Measurements from ENCODE around the gene ACOX1. TPM values are rescaled to one million over a fixed set of nuclear protein-coding genes. Genes with fewer than 3 reads are reported as not detected.

The ACOX1 gene
- total and polyA plus RNA-seq, 2 donors (not counting 1 experiment from before 2014, with no cell fraction given): 6.6 to 31.2 TPM

DNA sequence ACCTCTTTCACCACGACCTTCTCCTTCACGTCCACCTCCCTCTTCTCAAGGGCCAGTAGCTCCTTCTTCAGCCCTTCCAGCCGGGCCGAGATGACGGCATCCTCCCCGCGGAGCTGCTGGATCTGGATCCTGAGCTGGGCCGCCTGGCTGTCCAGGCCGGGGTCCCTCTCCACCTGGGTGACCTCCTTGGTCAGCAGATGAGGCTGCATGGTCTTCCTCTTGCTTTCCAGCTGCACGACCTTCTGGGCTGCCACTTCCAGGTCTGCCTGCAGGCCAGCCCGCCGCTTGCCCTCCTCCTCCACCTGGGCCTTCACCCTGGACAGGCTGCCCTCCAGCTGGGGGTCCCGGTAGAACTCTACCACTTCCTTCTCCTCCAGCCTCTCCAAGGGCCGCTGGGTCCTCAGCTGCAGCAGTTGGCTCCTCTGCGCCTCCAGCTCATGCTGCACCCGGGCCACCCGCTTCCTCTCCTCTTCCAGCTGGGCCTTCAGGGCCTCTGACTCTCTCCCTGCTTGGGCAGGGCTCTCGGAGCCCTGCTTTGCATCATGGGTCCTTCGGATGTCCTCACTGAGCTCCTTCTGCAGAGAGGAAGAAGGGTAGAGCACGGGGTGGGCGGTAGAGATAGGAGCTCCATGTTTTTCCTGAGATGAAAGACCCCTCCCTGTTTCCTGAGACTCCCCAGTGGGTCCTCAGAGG lies 31.1 kb upstream of the ACOX1 start:
- Histone ChIP-seq H3K79me2 (ENCODE audit: control insufficient read depth, insufficient read depth, low read length) (no peaks in the 10 kb centered on the region), H3K36me3 (replicated peaks in 1 of 2; ENCODE audit: control extremely low read depth in 1 of 2, control insufficient read depth in 1 of 2, extremely low read depth in 1 of 2, insufficient read depth in 2 of 2, low read length in 1 of 2) (no peaks in the 10 kb centered on the region), H3K9ac (ENCODE audit: low read length) (no peak overlapping the region), H3K4me3 (ENCODE audit: control extremely low read depth in 1 of 5, extremely low read depth in 1 of 5, insufficient read depth in 1 of 5, low read depth in 2 of 5, low read length in 4 of 5) (no peak overlapping the region), H2AFZ (ENCODE audit: insufficient read depth, low read depth, low read length, poor library complexity, severe bottlenecking) (no peak overlapping the region), H3K27me3 (replicated peaks in 1 of 4; ENCODE audit: control extremely low read depth in 1 of 4, control insufficient read depth in 3 of 4, insufficient read depth in 4 of 4, low read length in 3 of 4) (peaks cover 0 to 7% (median 2%) of the 10 kb centered on the region in 4 experiments), H3K27ac (ENCODE audit: low read length in 2 of 2) (no peak overlapping the region), H3K9me3 (ENCODE audit: control extremely low read depth in 1 of 3, control insufficient read depth in 2 of 3, insufficient read depth in 1 of 3, low read length in 2 of 3) (no peaks in the 10 kb centered on the region), H4K20me1 (ENCODE audit: control insufficient read depth, insufficient read depth, low read length, poor library complexity, severe bottlenecking) (no peaks in the 10 kb centered on the region), H3K4me1 (ENCODE audit: control insufficient read depth in 2 of 2, insufficient read depth in 2 of 2, low read length in 2 of 2) (peaks cover 0 to 10% of the 10 kb centered on the region in 2 donors), H3K4me2 (replicated peaks; ENCODE audit: low read depth, low read length, poor library complexity, severe bottlenecking) (no peak overlapping the region)
- ChIA-PET POLR2A (no interaction called here), CTCF (interaction anchor here (0.7 to 5.5 kb wide), 8 partner anchors 8 to 264 kb away, joined by 3 to 35 read pairs (median 4); partner anchors contain the start of genes CDK3, FOXJ1 and MRPL38)
- Mint-ChIP-seq H3K27ac (no peak overlapping the region), H3K27me3 (no peaks in the 10 kb centered on the region), H3K4me1 (no peaks in the 10 kb centered on the region), H3K9me3 (ENCODE audit: insufficient read depth) (no peaks in the 10 kb centered on the region), H3K4me3 (no peak overlapping the region)
- WGBS (ENCODE audit: insufficient coverage): 82% methylated on average over 21 of the region's 21 CpGs
- DNase-seq (no peak), ATAC-seq (ENCODE audit: low read depth) (no peak)
- TF ChIP-seq EZH2 (IDR thresholded peaks at IDR 0.05; ENCODE audit: borderline replicate concordance, insufficient read depth, low read depth, low read length, poor library complexity, severe bottlenecking) (no peak), CTCF (IDR thresholded peaks at IDR 0.05) (no peak)
- intact Hi-C loops (cut with micrococcal nuclease): loop anchor here (10.0 kb wide), 2 partner anchors 165 to 255 kb away; partner anchors contain the start of gene UNC13D

GRCh38 chr17:76009447-76009846 lies 30.5 kb upstream of the ACOX1 start:
- Mint-ChIP-seq H3K9me3 (ENCODE audit: insufficient read depth) (no peaks in the 10 kb centered on the region), H3K4me1 (no peaks in the 10 kb centered on the region), H3K4me3 (no peak overlapping the region), H3K27ac (no peak overlapping the region), H3K27me3 (no peaks in the 10 kb centered on the region)
- intact Hi-C loops (cut with micrococcal nuclease): loop anchor here (10.0 kb wide), 2 partner anchors 165 to 255 kb away; partner anchors contain the start of gene UNC13D
- no peaks in the 10 kb centered on the region for H3K79me2 ChIP-seq (ENCODE audit: control insufficient read depth, insufficient read depth, low read length)
- no peak overlapping the region for H3K4me3 ChIP-seq (ENCODE audit: control extremely low read depth in 1 of 5, extremely low read depth in 1 of 5, insufficient read depth in 1 of 5, low read depth in 2 of 5, low read length in 4 of 5)
- TF ChIP-seq EZH2 (IDR thresholded peaks at IDR 0.05; ENCODE audit: borderline replicate concordance, insufficient read depth, low read depth, low read length, poor library complexity, severe bottlenecking): no peak
- TF ChIP-seq CTCF (IDR thresholded peaks at IDR 0.05): no peak
- no peak overlapping the region for H2AFZ ChIP-seq (ENCODE audit: insufficient read depth, low read depth, low read length, poor library complexity, severe bottlenecking)
- H4K20me1 ChIP-seq (ENCODE audit: control insufficient read depth, insufficient read depth, low read length, poor library complexity, severe bottlenecking): no peaks in the 10 kb centered on the region
- no peaks in the 10 kb centered on the region for H3K36me3 ChIP-seq (replicated peaks in 1 of 2; ENCODE audit: control extremely low read depth in 1 of 2, control insufficient read depth in 1 of 2, extremely low read depth in 1 of 2, insufficient read depth in 2 of 2, low read length in 1 of 2)
- ATAC-seq (ENCODE audit: low read depth) (no peak), DNase-seq (no peak)
- no peak overlapping the region for H3K27ac ChIP-seq (ENCODE audit: low read length in 2 of 2)
- WGBS (ENCODE audit: insufficient coverage): 97% methylated on average over 20 of the region's 20 CpGs
- no peak overlapping the region for H3K4me2 ChIP-seq (replicated peaks; ENCODE audit: low read depth, low read length, poor library complexity, severe bottlenecking)
- H3K27me3 ChIP-seq (replicated peaks in 1 of 4; ENCODE audit: control extremely low read depth in 1 of 4, control insufficient read depth in 3 of 4, insufficient read depth in 4 of 4, low read length in 3 of 4): peaks cover 0 to 3% (median under 1%) of the 10 kb centered on the region in 4 experiments
- POLR2A ChIA-PET: no interaction called here
- H3K9ac ChIP-seq (ENCODE audit: low read length): no peak overlapping the region
- H3K4me1 ChIP-seq (ENCODE audit: control insufficient read depth in 2 of 2, insufficient read depth in 2 of 2, low read length in 2 of 2): peaks cover 0 to 8% of the 10 kb centered on the region in 2 donors
- CTCF ChIA-PET: interaction anchor here (0.7 to 5.5 kb wide), 5 partner anchors 7 to 263 kb away, joined by 3 to 35 read pairs (median 4); partner anchors contain the start of gene MRPL38
- H3K9me3 ChIP-seq (ENCODE audit: control extremely low read depth in 1 of 3, control insufficient read depth in 2 of 3, insufficient read depth in 1 of 3, low read length in 2 of 3): no peaks in the 10 kb centered on the region
